ENCODE measurements around the gene ADH1B.
"Not testable (repeated sequence)": the region's sequence is repeated elsewhere in the genome, so short reads cannot be mapped to it uniquely, and the experiment has no call there.

Gene ADH1B

GRCh38 chr4:99323756-99324155 is 2.6 kb upstream of the ADH1B start:
- no peak for DNase-seq

DNA sequence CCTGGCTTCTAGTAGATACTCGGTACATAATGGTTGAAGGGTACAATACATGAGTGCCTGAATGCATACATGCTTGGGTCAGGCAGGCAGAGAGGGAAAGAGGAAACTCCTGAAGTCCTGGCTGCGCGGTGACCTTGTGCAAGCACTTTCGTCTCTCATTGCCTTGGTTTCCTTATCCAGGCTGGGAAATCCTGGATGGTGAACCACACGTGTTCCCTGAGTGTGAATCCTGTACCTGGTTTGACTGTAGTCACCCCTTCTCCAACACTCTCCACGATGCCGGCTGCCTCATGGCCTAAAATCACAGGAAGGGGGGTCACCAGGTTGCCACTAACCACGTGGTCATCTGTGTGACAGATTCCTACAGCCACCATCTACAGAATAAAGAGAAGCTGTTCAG is 3.4 kb downstream of the ADH1B start:
- DNase-seq = not testable (repeated sequence)

DNA sequence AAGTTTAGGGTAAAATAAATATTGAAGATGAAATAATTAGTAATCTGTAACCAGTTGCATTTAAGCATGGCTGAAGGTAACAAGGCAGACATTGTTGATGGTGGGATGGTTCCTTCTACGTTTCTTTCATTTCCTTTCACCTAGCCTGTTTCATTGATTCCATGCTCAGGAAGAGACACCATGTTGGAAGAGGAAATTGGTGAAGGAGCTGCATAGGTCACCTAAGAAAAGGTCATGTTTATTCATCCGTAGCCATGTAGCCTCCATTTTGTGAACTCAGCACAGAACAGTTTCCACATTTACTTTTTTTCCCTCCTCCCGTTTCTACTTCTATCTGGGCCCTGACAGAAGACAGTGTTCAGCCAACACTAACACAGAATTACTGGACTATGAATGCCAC is 3.8 kb downstream of the ADH1B start:
- DNase-seq = no peak

DNA sequence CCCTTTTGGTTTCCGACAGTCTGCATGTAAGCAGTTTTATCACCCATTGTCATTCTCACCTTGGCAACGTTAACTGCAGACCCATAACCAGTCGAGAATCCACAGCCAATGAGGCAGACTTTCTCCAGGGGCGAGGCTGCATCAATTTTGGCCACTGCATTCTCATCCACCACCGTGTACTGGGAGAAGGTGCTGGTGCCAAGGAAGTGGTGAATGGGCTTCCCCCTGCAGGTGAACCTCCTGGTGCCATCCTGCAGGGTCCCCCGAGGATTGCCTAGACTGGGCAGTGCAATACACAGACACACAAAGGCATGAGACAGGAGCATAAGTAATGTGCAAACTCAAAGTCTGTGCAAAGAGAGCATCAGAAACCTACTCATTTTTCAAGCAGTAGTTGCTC is 5.4 kb downstream of the ADH1B start:
- DNase-seq = no peak

- DNase-seq = no peak
These were observed 7.0 kb downstream of the ADH1B start for GRCh38 chr4:99314211-99314610.

DNA sequence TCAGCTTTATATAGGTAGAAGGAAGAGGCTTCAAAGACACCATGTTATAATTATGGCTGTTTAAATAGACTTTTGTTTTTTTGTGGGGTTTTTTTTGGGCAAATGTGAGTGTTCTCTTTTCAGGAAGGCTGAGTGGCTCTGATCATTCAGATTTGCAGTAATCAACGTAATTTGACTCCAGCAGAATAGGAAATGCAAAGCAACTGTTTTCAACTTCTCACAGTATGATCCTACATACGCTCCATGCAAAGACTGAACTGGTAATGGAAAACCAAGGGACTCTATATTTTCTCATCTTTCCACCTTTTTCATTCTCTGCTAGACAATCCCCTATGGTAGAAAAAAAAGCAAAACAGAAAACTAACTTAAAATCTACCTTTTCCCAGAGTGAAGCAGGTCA is 10.8 kb downstream of the ADH1B start:
- DNase-seq = no peak

DNA sequence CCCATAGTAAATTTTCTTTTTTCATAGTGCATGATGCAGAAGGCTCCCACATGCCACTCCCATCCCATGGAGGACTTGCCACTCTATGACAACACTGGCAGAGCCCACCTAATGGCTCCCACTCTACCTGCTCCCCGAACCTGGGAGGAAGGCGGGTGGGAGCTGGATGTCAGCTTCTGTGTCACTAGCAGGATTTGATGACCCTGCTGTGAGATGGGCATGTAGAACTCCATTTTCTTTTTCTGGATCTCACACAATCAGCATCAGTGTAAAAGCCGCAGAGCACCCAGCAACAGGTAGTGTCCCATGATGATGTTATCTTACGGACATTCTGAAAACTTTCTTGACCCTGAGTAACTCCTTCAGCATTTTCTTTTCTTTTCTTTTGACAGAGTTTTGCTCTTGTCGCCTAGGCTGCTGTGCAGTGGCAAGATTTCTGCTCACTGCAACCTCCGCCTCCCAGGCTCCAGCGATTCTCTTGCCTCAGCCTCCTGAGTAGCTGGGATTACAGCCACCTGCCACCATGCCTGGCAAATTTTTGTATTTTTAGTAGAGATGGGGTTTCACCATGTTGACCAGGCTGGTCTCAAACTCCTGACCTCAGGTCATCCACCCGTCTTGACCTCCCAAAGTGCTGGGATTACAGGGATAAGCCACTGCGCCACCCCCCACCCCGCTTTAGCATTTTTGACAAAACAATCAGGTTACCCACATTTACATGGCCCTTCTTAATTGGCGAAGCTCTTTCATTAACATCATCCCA is 15.4 kb downstream of the ADH1B start:
- DNase-seq = no peak

DNA sequence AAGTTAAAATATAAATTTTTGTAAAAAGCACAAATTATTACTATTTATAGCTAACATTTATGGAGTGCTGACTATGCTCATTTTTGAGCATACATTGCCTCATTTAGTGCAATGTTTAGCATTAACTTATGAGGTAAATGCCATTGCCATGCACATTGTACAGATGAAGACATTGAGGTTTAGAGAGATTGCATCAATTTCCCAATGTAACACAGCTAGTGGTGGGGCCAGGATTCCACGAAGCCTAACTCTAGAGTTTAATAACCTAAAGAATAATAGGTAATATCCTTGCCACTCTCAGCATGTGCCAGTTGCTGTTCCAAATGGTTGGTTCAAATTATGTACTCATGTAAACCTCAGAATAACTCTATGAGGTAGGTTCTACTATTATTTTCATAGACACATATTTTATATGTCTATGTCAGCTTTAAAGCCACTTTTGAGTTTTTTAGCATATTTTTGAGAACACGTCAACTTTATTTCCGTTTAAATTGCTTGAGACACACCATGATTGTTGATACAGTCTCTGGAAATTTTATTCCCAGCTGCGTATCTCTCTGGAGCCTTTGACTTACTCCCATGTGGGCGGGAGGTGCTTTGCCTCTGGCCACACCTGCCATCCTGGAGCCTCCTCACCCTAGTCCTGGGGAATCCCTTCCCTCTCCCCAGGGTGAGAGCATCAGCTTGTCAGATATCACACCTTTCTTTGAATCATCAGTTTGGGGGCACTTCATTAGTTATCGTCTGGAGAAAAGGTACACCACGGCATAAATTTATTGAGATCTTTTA is 19.6 kb downstream of the ADH1B start:
- no peak for DNase-seq

- DNase-seq = no peak
These were observed 20.3 kb downstream of the ADH1B start for GRCh38 chr4:99300934-99301333.

- no peak for DNase-seq
These were observed 27.8 kb downstream of the ADH1B start for GRCh38 chr4:99293357-99293756.

GRCh38 chr4:99290848-99291786 is 30.1 kb downstream of the ADH1B start, which contains the start of gene ADH1A:
Gene ADH1A, minus strand, starts transcription at chr4:99290985. Its CDS starts 71 bp downstream, at chr4:99290914.
- DNase-seq = no peak

DNA sequence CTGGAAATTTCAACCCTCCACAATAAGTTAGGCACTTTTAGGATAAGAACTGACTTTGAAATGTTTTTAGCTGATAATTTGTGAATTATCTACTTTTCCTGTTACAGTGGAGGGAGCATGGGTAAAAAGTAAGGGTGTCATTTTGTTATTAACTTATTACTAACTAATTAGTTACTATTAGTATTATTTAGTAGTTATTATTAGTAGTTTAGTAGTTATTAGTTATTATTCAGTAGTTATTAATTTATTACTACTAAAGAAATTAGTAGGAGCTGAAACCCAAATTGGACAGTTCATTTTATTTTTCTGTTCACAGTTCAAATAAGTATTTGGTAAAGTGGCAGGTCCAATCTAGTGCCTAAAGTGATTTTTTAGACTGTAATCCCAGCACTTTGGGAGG is 35.8 kb downstream of the ADH1B start:
- no peak for DNase-seq

GRCh38 chr4:99282731-99283130 is 38.5 kb downstream of the ADH1B start:
- DNase-seq = no peak

- no peak for DNase-seq
These were observed 39.9 kb downstream of the ADH1B start for GRCh38 chr4:99281261-99281660.

GRCh38 chr4:99276417-99276816 is 44.8 kb downstream of the ADH1B start:
- no peak for DNase-seq

GRCh38 chr4:99275885-99276284 is 45.3 kb downstream of the ADH1B start:
- no peak for DNase-seq

DNA sequence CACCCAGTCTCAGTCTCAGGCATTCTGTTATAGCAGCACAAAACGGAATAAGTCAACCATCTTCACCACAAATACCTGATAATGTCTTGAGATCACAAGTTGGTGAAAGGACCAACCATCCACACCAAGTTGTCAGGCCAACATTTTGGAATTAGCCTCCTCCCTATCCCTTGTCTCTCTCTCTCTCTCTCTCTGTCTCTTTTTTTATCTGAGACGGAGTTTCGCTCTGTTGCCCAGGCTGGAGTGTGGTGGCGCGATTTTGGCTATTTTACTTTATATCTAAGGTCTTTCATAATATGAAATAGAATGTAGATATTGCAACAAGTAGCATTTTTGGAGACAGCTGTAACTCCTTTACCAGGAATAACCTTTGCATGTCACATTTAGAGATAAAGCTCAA is 46.2 kb downstream of the ADH1B start:
- no peak for DNase-seq

DNA sequence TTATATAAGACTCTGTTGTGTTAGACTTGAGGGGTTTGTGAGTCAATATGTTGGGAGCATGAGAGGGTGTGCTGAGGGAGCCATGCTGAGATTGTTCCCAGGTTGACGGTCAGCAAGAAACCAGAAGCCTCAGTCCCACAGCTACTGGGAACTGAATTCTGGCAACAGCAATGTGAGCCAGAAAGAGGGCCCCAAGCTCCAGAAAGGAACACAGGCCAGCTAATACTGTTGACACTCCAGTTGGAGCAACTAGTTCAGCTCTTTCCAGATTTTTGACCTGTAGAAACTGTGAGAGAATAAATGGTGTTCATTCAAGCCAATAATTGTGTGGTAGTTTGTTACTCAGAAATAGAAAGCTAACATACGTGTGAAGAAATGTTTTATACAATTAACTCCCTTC is 47.5 kb downstream of the ADH1B start:
- no peak for DNase-seq

GRCh38 chr4:99264927-99265326 is 56.3 kb downstream of the ADH1B start:
- DNase-seq = no peak

Measured in suppressor macrophage (primary cell).